Type B pancreatic cell (in vitro differentiated cells): ENCODE measurements around the gene KCNA2. TPM values are rescaled to one million over a fixed set of nuclear protein-coding genes. Genes with fewer than 3 reads are reported as not detected.

Experiments used
- DNase-seq: peaks from one replicate; pipeline ENCODE4 v3.0.0; 2021; ENCODE audit warnings: mixed read lengths; ENCODE audit not compliant: unreplicated experiment; ENCODE audit errors: extremely low spot score
- H3K27ac Mint-ChIP-seq: 2 replicates; pipeline ENCODE4 v1.8.0; 2021; ENCODE audit warnings: mild to moderate bottlenecking, mixed read lengths
- H3K27me3 Mint-ChIP-seq: 2 replicates; pipeline ENCODE4 v1.8.0; 2021; ENCODE audit warnings: mixed read lengths
- H3K36me3 Mint-ChIP-seq: 2 replicates; pipeline ENCODE4 v1.8.0; 2021; ENCODE audit warnings: mixed read lengths
- H3K4me1 Mint-ChIP-seq: one replicate; pipeline ENCODE4 v1.8.0; 2021; ENCODE audit warnings: mixed read lengths; ENCODE audit not compliant: unreplicated experiment
- H3K4me3 Mint-ChIP-seq: 2 replicates; pipeline ENCODE4 v1.8.0; 2021; ENCODE audit warnings: mild to moderate bottlenecking, mixed read lengths
- H3K9me3 Mint-ChIP-seq: 2 replicates; pipeline ENCODE4 v1.8.0; 2021; ENCODE audit warnings: mixed read lengths
- CTCF ChIP-seq: fragments of 200-600 bp; sonication (generic); conservative IDR thresholded peaks from 2 replicates; pipeline ENCODE4 v1.5.0; 2021; ENCODE audit warnings: antibody characterized with exemption, mild to moderate bottlenecking
- total RNA-seq: library from RNA; stranded (reverse); gene quantifications from 2 replicates; pipeline ENCODE4 v1.2.1, GENCODE V29; 2021; ENCODE audit warnings: low replicate concordance

KCNA2 gene
- total RNA-seq, 1 donor from 2014 or later: 1.1 TPM

- peaks cover 89% of the 10 kb centered on the region for H3K27me3 Mint-ChIP-seq
- H3K4me1 Mint-ChIP-seq: no peaks in the 10 kb centered on the region
- TF ChIP-seq CTCF: no peak
- no peak for DNase-seq
- no peaks in the 10 kb centered on the region for H3K9me3 Mint-ChIP-seq
- no peaks in the 10 kb centered on the region for H3K36me3 Mint-ChIP-seq
- no peak overlapping the region for H3K27ac Mint-ChIP-seq
- peak overlapping the region; percentile 82 for H3K4me3 Mint-ChIP-seq
Measured at GRCh38 chr1:110606657-110607535, 738 bp upstream of the KCNA2 start.

GRCh38 chr1:110605446-110605845, 712 bp downstream of the KCNA2 start:
- Mint-ChIP-seq H3K27ac (no peak overlapping the region), H3K4me3 (peak overlapping the region; percentile 49), H3K4me1 (no peaks in the 10 kb centered on the region), H3K9me3 (no peaks in the 10 kb centered on the region), H3K27me3 (peaks cover 83% of the 10 kb centered on the region), H3K36me3 (no peaks in the 10 kb centered on the region)
- TF ChIP-seq CTCF: no peak
- DNase-seq: no peak

- no peak for TF ChIP-seq CTCF
- Mint-ChIP-seq H3K27me3 (peaks cover 83% of the 10 kb centered on the region), H3K9me3 (no peaks in the 10 kb centered on the region), H3K4me1 (no peaks in the 10 kb centered on the region), H3K27ac (no peak overlapping the region), H3K4me3 (no peak overlapping the region), H3K36me3 (no peaks in the 10 kb centered on the region)
- DNase-seq: no peak
Measured at GRCh38 chr1:110604586-110605148, 1.5 kb downstream of the KCNA2 start.

- no peak for DNase-seq
- Mint-ChIP-seq H3K4me1 (no peaks in the 10 kb centered on the region), H3K9me3 (no peaks in the 10 kb centered on the region), H3K4me3 (no peak overlapping the region), H3K27me3 (peaks cover 78% of the 10 kb centered on the region), H3K27ac (no peak overlapping the region), H3K36me3 (no peaks in the 10 kb centered on the region)
- TF ChIP-seq CTCF: no peak
Measured at GRCh38 chr1:110603058-110603457, 3.1 kb downstream of the KCNA2 start.

GRCh38 chr1:110602466-110602865, 3.7 kb downstream of the KCNA2 start:
- no peaks in the 10 kb centered on the region for H3K36me3 Mint-ChIP-seq
- no peak for TF ChIP-seq CTCF
- H3K4me1 Mint-ChIP-seq: no peaks in the 10 kb centered on the region
- peak; percentile 32 for DNase-seq
- H3K27ac Mint-ChIP-seq: no peak overlapping the region
- H3K9me3 Mint-ChIP-seq: no peaks in the 10 kb centered on the region
- no peak overlapping the region for H3K4me3 Mint-ChIP-seq
- H3K27me3 Mint-ChIP-seq: peaks cover 76% of the 10 kb centered on the region
